OCI-LY7 (cell line): ENCODE measurements around the gene TMEM80.

Experiments
- EZH2phosphoT487 ChIP-seq: fragments of 200-600 bp; sonication (generic); IDR thresholded peaks from 2 replicates; pipeline ENCODE4 v1.6.1; 2018; ENCODE audit warnings: low read depth, borderline replicate concordance, mild to moderate bottlenecking, mixed run types, antibody characterized with exemption, low read length, moderate library complexity, mixed read lengths
- TF ChIP-seq, protein P1 (sequence below): fragments of 200-600 bp; sonication (generic); conservative IDR thresholded peaks from 2 replicates; pipeline ENCODE4 v1.5.1; 2014; ENCODE audit warnings: mild to moderate bottlenecking, antibody characterized with exemption, low read length, moderate library complexity, mixed read lengths

DNA sequence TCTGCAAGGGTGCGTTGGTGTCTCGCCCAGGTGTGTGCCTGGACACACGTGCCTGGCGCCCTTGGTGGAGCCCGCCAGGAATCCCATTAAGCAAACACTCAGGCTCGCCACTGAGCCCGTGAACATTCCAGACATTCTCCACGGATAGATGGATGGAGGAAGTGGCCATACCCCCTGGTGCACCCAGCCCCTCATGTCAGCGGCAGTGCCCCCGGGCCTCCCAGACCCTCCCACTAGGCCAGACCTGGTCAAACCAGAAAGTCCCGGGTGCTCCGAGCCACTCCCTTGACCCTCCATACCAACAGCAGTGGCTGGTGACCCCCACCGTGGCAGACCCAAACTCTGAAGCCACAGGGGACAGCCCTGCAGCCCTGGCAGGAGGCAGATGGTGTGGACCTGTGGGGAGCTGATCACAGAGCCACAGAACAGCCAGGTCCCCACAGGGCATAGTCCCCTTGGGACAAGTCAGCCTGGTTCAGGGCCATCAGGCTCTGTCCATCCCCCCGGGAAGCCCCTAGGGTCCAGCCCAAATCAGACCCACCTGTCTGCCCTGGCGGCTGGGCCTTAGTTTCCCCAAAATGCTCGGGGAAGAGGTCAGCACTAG is 12.3 kb downstream of the TMEM80 start:
- TF ChIP-seq, protein P1, sequence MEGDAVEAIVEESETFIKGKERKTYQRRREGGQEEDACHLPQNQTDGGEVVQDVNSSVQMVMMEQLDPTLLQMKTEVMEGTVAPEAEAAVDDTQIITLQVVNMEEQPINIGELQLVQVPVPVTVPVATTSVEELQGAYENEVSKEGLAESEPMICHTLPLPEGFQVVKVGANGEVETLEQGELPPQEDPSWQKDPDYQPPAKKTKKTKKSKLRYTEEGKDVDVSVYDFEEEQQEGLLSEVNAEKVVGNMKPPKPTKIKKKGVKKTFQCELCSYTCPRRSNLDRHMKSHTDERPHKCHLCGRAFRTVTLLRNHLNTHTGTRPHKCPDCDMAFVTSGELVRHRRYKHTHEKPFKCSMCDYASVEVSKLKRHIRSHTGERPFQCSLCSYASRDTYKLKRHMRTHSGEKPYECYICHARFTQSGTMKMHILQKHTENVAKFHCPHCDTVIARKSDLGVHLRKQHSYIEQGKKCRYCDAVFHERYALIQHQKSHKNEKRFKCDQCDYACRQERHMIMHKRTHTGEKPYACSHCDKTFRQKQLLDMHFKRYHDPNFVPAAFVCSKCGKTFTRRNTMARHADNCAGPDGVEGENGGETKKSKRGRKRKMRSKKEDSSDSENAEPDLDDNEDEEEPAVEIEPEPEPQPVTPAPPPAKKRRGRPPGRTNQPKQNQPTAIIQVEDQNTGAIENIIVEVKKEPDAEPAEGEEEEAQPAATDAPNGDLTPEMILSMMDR, result no peak
- no peak for TF ChIP-seq EZH2phosphoT487
